K562 (cell line): Measurements from ENCODE around the gene METAP2. TPM values are rescaled to one million over a fixed set of nuclear protein-coding genes. Genes with fewer than 3 reads are reported as not detected.

ENCODE experiments used
- BCOR ChIP-seq: fragments of 450-650 bp; IDR thresholded peaks from 2 replicates; pipeline ENCODE4 v1.6.1; 2016
- CEBPZ ChIP-seq: fragments of 150-350 bp; IDR thresholded peaks from 2 replicates; pipeline ENCODE4 v1.6.1; 2014; ENCODE audit warnings: low read depth, mild to moderate bottlenecking, low read length, borderline replicate concordance
- CHD7 ChIP-seq: fragments of 200-600 bp; sonication (generic); IDR thresholded peaks from one replicate; pipeline ENCODE4 v1.6.1; 2012; ENCODE audit warnings: mild to moderate bottlenecking, low read depth, low read length, inconsistent platforms
- ETV6 ChIP-seq, 3 experiments: fragments of 150-350 bp in 1 of 3; sonication (generic) in 1 of 3; formaldehyde crosslinking in 1 of 3; IDR thresholded peaks; 2 replicates each; pipeline versions ENCODE4 v1.6.1 to v1.8.0; 2014 to 2022; ENCODE audit warnings: borderline replicate concordance in 2 of 3, low read depth in 2 of 3, antibody characterized with exemption in 1 of 3, low read length in 1 of 3, mild to moderate bottlenecking in 1 of 3, missing genetic modification reagents in 1 of 3
- HDAC8 ChIP-seq: fragments of 450-650 bp; IDR thresholded peaks from 2 replicates; pipeline ENCODE4 v1.6.1; 2016; ENCODE audit warnings: mild to moderate bottlenecking, missing genetic modification characterization, moderate library complexity, missing compliant biosample characterization
- POLR2AphosphoS2 ChIP-seq: IDR thresholded peaks from 2 replicates; pipeline ENCODE4 v1.6.1; 2012; ENCODE audit warnings: low read length, improper control_type of control experiment
- SLC30A9 ChIP-seq: fragments of 250-450 bp; sonication (Bioruptor Pico); IDR thresholded peaks from 2 replicates; pipeline ENCODE4 v1.8.0; 2022; ENCODE audit warnings: mild to moderate bottlenecking, moderate library complexity
- ZNF324 ChIP-seq: fragments of 250-450 bp; sonication (Bioruptor Pico); IDR thresholded peaks from 2 replicates; pipeline ENCODE4 v1.4.0; 2020; ENCODE audit warnings: mild to moderate bottlenecking
- ZNF354B ChIP-seq: fragments of 250-450 bp; sonication (Bioruptor Pico); IDR thresholded peaks from 2 replicates; pipeline ENCODE4 v1.4.0; 2020
- ZNF764 ChIP-seq: fragments of 250-450 bp; sonication (Bioruptor Pico); IDR thresholded peaks from 2 replicates; pipeline ENCODE4 v1.4.0; 2020; ENCODE audit warnings: low read depth, mild to moderate bottlenecking, moderate library complexity
- polyA plus RNA-seq, 8 experiments: library from polyadenylated mRNA; depleted of rRNA in 4 of 8; stranded (reverse) in 5 of 8; unstranded in 3 of 8; fragments of >200 nt; fragmentation: Nextera tagmentation in 2 of 8; fragmentation: Illumina TruSeq in 1 of 8; extraction: Ambion mirVana in 2 of 8; extraction: Trizol in 1 of 8; gene quantifications; 2 replicates each; pipeline versions ENCODE4 v1.2.1 to v1.2.3, GENCODE V29; 2011 to 2014; ENCODE audit warnings: inconsistent platforms in 1 of 8, missing spikeins in 1 of 8
- total RNA-seq, 7 experiments: library from RNA; depleted of rRNA in 6 of 7; stranded (reverse); fragments of >200 nt in 6 of 7; fragmentation: Illumina TruSeq in 2 of 7; extraction: Trizol in 2 of 7; gene quantifications; 2 replicates each; pipeline versions ENCODE4 v1.2.1 to v1.2.3, GENCODE V29; 2011 to 2021; ENCODE audit warnings: low replicate concordance in 1 of 7

Gene METAP2
- total and polyA plus RNA-seq, 9 of the 15 experiments (the other 6 are each of a cell fraction or from before 2014, with no cell fraction given) = 75.5 to 205 (median 164) TPM

GRCh38 chr12:95473884-95474659 is at the start of gene METAP2 (continued):
- TF ChIP-seq CHD7 (no peak), ETV6 (IDR thresholded peaks at IDR 0.05; ENCODE audit: borderline replicate concordance in 1 of 2, low read depth in 2 of 2, low read length in 1 of 2) (no peak), ETV6 (CRISPR knock-in tag; IDR thresholded peaks at IDR 0.05; ENCODE audit: borderline replicate concordance) (peak; percentile 37; the same call in 1 of the 2 replicates), ZNF764 (CRISPR knock-in tag) (no peak), HDAC8 (tag) (no peak), ZNF324 (CRISPR knock-in tag) (no peak), POLR2AphosphoS2 (peak; percentile 79; the same call in 1 of the 2 replicates), ZNF354B (CRISPR knock-in tag) (0 out of 2 replicates have a peak, but pooled peaks have one; percentile 9), BCOR (no peak), SLC30A9 (CRISPR knock-in tag) (no peak), CEBPZ (no peak)
